HUDEP-2 (cell line): ENCODE measurements around the gene OS9.
A peak's percentile ranks its signal among the peaks of the same experiment; 100 is the strongest.

Source experiments
- DNase-seq, 76 experiments: peaks; one replicate each; lab custom pipeline; 2025; ENCODE audit not compliant: unreplicated experiment in 76 of 76; lab: John Stamatoyannopoulos, UW

The OS9 gene

DNA sequence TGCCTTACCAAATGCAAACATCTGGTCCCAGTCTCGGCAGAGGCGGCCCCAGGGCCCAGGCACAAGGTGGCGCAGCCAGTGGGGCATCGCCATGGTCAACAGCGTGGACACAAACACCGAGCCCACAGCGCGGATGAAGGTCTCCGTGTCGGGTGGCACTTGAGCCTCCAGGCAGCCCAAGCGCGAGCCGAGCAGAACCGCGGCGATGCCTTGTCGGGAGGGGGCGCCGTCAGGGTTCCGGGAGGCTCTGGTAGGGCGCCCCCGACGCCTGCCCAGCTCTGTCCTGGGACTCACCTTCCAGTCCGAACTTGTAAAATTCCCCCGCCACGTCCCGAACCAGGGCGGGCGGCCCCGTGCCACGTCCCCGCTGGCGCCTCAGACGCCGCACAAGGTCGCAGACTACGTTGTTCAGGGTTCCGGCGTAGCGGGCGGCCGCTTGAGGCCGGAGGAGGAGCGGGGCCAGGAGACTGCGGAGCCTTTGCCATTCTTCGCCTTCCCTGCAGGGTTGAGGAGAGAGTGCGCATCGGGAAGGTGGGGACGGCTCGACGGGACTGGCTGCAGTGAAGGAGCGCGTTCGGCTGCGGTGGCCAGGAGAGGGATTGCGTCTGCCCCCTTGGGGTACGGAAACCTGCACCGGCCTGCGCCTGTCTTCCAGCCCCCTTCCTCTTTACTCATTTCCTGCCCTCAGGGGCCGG lies 71.2 kb downstream of the OS9 start:
- peak in 45 of 76 experiments; percentile 7 to 61 (median 32) for DNase-seq

DNA sequence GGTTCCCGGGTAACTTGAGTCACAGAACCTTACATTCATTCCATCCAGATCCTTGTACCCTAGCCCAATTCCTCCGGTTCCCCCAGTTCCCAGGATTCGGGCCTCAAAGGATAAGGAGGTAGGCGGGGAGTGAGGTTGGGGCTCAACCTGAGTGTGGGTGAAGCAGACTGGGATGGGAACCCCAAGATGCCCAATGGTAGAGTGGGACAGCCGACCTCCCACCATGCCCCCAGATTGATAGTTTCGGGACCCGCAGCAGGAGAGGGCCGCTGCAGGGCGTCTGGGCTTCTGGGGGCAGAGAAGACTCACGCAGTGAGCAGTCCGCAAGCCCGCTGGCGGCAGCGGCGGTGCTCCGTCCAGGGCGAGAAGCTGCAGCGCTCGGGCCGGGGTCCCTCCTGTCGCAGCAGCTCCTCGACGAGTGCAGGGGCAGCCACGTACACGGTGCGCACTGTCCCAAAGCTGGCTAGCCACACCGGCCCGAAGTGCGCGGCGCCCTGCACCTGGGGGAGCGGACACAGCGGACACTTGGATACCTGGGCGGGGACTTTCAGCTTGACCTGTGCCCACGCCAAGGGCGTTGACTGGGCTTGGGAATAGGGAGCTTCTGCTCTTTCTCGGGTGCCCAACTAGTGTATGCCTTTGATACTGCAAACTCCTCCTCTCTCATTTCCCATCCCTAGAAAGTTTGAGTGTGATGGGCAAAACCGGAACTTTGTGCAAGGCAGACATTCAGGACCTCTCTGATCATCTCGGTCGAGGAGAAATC lies 71.9 kb downstream of the OS9 start:
- peak in 1 of 76 experiments; percentile 34 for DNase-seq

DNA sequence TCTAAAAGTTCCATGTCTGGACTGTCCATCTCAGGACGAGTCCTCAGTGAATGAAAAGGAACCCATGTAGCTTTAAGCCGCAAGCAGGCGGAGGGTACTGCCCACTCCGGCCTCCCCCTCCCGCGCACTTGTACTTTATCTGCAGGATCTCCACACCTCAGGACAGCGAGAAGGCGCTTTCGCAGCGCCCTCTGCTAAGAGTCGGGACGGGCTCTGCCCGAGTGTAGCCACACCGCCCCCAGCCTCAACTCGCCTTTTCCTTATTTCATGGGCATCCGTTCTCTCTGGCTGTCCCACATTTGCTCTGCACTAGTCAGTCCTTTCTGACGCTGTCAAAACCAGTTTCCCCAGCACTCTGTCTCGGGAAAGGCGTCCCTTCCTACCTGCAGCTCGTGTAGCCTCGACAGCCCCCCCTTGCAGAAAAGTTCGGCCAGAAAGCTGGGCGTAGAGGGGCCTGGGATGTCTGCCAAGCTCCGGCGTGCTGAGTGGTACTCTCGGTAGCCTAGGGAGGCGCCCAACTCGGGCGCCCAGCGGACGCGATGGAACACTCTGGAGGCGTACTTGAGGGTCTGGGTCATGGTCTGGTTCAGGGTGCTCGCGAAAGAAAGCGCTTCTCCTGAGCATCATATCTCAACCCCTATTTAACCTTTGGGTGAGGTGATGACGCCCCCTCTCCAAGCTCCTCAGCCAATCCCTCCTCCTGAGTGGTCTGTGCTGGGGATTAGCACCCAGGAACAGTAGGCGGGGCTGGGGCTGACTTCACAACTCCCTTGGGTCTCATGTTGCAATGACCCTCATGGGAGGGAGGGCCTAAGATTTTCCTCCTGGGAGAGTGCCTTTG lies 72.8 kb downstream of the OS9 start, which contains the start of gene CYP27B1:
Gene CYP27B1, minus strand, starts transcription at position 615 of the 841 bp plus-strand sequence. Its CDS starts 37 bp downstream, at position 578.
- peak in 25 of 76 experiments; percentile 10 to 43 (median 29) for DNase-seq

DNA sequence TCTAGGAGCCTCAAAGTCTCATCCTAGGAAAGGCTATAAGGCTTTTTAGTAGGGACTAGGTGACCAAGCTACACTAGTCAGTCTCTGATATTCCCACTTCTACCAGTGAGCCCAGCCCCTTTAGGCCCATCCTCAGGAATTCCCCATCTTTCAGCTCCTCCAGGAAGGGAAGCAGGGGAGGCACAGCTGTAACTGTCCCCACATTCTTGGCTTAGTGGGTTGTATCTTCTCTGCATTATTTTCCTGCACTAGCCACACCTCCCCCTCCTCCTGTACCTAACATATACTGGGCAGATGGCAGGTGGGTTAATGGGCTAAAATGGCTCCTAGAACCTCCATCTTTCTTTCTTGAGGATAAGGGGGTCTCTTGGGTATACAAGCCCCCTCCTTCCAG lies 73.4 kb downstream of the OS9 start:
- DNase-seq, result no peak

DNA sequence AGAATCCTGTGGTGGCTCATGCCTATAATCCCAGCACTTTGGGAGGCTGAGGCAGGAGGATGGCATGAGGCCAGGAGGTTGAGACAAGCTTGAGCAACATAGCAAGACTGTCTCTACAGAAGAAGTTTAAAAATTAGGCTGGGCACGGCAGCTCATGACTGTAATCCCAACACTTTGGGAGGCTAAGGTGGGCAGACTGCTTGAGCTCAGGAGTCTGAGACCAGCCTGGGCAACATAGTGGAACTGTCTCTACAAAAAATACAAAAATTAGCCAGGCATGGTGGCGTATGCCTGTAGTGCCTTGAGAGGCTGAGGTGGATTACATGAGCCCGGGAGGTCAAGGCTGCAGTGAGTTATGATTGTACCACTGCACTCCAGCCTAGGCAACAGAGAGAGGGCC lies 73.9 kb downstream of the OS9 start:
- no peak for DNase-seq

DNA sequence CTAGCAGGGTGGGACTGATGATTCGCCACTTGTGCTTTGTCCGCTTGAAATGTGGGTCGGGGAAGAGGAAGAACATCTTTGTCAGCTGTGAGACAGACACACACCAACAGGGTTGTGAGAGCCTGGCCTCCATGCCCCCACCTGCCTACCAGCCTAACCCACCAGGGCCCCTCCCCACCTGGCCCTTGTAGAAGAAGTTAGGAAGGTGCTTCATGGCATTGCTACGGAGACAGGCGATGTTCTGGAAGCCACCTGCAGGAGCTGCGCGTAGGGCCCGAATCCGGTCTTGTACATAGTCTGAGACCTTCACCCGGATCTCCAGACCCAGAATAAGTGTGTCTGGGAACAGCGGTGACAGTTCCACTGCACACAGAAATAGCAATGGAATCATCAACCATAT lies 75.7 kb downstream of the OS9 start:
- no peak for DNase-seq

DNA sequence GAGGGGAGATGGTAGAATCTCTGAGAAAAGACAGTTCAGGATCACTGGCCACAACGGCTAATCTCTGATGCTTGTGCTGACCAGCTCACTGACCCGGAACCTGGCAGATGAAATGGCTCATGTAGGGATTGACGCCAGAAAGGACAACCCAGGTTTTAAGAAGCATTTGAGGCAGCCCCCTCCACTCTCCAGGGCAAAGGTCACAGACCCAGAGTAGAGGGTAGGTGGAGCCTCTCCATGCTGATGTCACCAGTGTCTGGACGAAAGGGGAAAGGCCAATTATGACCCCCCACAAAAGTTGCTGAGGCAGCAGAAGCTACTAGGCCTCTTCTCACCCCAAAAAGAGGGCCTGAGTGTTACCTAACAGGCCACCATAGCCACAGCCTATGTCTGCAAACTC lies 76.8 kb downstream of the OS9 start:
- DNase-seq, result no peak
